ENCODE measurements around the gene ZNF536.

ZNF536 gene

GRCh38 chr19:30338041-30338456, 34.1 kb upstream of the ZNF536 start:
- TF ChIP-seq CTCF (IDR thresholded peaks at IDR 0.05; ENCODE audit: extremely low read depth, missing control alignments): no peak

GRCh38 chr19:30338878-30339623, 33.1 kb upstream of the ZNF536 start:
- DNase-seq (ENCODE audit: low spot score): no peak
- TF ChIP-seq CTCF (IDR thresholded peaks at IDR 0.05; ENCODE audit: extremely low read depth, missing control alignments): no peak

More at GRCh38 chr19:30338041-30338456, 34.1 kb upstream of the ZNF536 start:
- DNase-seq (ENCODE audit: low spot score): no peak

- TF ChIP-seq CTCF (IDR thresholded peaks at IDR 0.05; ENCODE audit: extremely low read depth, missing control alignments): no peak
- DNase-seq (ENCODE audit: low spot score): no peak
These were observed 32.3 kb upstream of the ZNF536 start for GRCh38 chr19:30339624-30340525.

- DNase-seq (ENCODE audit: low spot score): no peak
- no peak for TF ChIP-seq CTCF (IDR thresholded peaks at IDR 0.05; ENCODE audit: extremely low read depth, missing control alignments)
These were observed 31.2 kb upstream of the ZNF536 start for GRCh38 chr19:30340771-30341561.

GRCh38 chr19:30341611-30342201, 30.5 kb upstream of the ZNF536 start:
- TF ChIP-seq CTCF (IDR thresholded peaks at IDR 0.05; ENCODE audit: extremely low read depth, missing control alignments): no peak

GRCh38 chr19:30342901-30343300, 29.3 kb upstream of the ZNF536 start:
- TF ChIP-seq CTCF (IDR thresholded peaks at IDR 0.05; ENCODE audit: extremely low read depth, missing control alignments): no peak
- DNase-seq (ENCODE audit: low spot score): no peak

More at GRCh38 chr19:30341611-30342201, 30.5 kb upstream of the ZNF536 start:
- DNase-seq (ENCODE audit: low spot score): no peak

Measured in GM20000 (cell line).